OCI-LY3 (cell line): ENCODE measurements around the gene SIX1.

Experiments
- CTCF ChIP-seq: fragments of 200-600, 300-600 bp; sonication (generic); IDR thresholded peaks from 2 replicates; pipeline ENCODE4 v1.5.1; 2014; ENCODE audit warnings: antibody characterized with exemption, low read length, low read depth
- EZH2phosphoT487 ChIP-seq: fragments of 200-600 bp; shearing (Covaris generic); IDR thresholded peaks from 2 replicates; pipeline ENCODE4 v1.6.1; 2018; ENCODE audit warnings: antibody characterized with exemption, mixed run types, low read depth

DNA sequence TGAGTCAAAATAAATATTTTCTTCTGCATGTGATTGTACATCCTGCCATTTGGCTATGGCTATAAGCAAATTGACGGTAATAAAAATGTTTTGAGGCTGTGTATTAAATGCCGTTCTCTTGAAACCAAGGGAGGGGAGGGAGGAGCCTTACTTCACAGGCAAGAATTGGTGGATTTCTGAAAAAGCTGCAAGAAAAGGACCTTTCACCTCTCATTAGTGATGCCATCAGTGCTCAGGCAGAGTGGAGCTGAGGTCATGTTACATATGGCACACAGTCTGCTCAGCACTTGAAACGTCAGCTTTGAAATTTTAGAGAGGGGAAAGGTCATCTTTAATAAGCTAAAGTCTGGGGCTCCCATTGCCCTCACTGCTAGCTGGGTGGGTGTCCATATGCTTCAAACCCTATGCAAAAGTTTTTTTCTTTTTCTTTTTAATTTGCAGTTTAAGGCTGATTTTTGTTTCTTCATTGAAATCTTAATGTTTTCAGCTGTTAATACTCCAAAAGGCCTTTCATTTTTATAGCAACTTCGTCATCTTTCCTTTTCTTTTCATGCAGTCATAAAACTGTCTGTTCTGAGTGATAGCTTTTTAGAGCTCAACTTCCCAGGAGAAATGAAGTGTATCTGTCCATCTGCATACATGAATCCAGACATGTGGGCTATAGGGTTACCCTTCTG lies 9.8 kb upstream of the SIX1 start:
- no peak for TF ChIP-seq CTCF
- TF ChIP-seq EZH2phosphoT487, result no peak
